HEK293 (cell line): Measurements from ENCODE around the gene SFT2D2.

ENCODE experiments used
- KLF10 ChIP-seq: fragments of 450-650 bp; IDR thresholded peaks from 2 replicates; pipeline ENCODE4 v1.5.1; 2018; ENCODE audit warnings: missing biosample characterization, mild to moderate bottlenecking, missing genetic modification characterization
- YY1 ChIP-seq: fragments of 450-650 bp; formaldehyde crosslinking; IDR thresholded peaks from 2 replicates; pipeline ENCODE4 v1.5.1; 2018; ENCODE audit warnings: missing biosample characterization, missing genetic modification characterization
- YY2 ChIP-seq: fragments of 450-650 bp; formaldehyde crosslinking; IDR thresholded peaks from 2 replicates; pipeline ENCODE4 v1.5.1; 2016; ENCODE audit warnings: missing biosample characterization, missing genetic modification characterization
- ZNF792 ChIP-seq: fragments of 450-650 bp; formaldehyde crosslinking; IDR thresholded peaks from 2 replicates; pipeline ENCODE4 v1.5.1; 2016; ENCODE audit warnings: missing biosample characterization, missing genetic modification characterization
- ZNF830 ChIP-seq: fragments of 450-650 bp; IDR thresholded peaks from 2 replicates; pipeline ENCODE4 v1.5.0; 2018; ENCODE audit warnings: missing biosample characterization, missing genetic modification characterization, low read depth, mild to moderate bottlenecking, moderate library complexity
- TF ChIP-seq, protein P1 (sequence below): fragments of 450-650 bp; formaldehyde crosslinking; IDR thresholded peaks from 2 replicates; pipeline ENCODE4 v1.5.1; 2016; ENCODE audit warnings: missing biosample characterization, missing genetic modification characterization
- TF ChIP-seq, protein P2 (sequence below): fragments of 450-650 bp; formaldehyde crosslinking; IDR thresholded peaks from 2 replicates; pipeline ENCODE4 v1.5.1; 2016; ENCODE audit warnings: missing biosample characterization, missing genetic modification characterization
- TF ChIP-seq, protein P3 (sequence below): fragments of 450-650 bp; IDR thresholded peaks from 2 replicates; pipeline ENCODE4 v1.5.1; 2018; ENCODE audit warnings: missing biosample characterization, missing genetic modification characterization
- TF ChIP-seq, protein P4 (sequence below): fragments of 450-650 bp; formaldehyde crosslinking; IDR thresholded peaks from 2 replicates; pipeline ENCODE4 v1.5.1; 2016; ENCODE audit warnings: missing biosample characterization, missing genetic modification characterization
- TF ChIP-seq, protein P5 (sequence below): fragments of 450-650 bp; formaldehyde crosslinking; IDR thresholded peaks from 2 replicates; pipeline ENCODE4 v1.5.1; 2016; ENCODE audit warnings: missing biosample characterization, missing genetic modification characterization

DNA sequence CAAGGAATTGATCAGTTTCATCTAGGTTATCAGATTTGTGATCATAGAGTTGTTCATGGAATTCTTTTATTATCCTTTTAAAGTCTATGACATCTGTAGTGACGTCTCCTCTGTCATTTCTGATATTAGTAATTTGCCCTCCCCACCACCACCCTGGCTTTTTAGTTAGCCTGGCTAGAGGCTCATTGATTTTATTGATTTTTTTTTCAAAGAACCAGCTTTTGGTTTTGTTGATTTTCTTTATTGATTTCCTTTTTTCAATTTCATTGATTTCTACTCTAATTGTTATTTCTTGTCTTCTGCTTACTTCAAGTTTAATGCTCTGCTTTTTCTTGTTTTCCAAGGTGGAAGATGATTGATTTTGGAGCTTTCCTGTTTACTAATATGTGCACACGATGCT is 31.6 kb downstream of the SFT2D2 start:
- TF ChIP-seq, protein P1, sequence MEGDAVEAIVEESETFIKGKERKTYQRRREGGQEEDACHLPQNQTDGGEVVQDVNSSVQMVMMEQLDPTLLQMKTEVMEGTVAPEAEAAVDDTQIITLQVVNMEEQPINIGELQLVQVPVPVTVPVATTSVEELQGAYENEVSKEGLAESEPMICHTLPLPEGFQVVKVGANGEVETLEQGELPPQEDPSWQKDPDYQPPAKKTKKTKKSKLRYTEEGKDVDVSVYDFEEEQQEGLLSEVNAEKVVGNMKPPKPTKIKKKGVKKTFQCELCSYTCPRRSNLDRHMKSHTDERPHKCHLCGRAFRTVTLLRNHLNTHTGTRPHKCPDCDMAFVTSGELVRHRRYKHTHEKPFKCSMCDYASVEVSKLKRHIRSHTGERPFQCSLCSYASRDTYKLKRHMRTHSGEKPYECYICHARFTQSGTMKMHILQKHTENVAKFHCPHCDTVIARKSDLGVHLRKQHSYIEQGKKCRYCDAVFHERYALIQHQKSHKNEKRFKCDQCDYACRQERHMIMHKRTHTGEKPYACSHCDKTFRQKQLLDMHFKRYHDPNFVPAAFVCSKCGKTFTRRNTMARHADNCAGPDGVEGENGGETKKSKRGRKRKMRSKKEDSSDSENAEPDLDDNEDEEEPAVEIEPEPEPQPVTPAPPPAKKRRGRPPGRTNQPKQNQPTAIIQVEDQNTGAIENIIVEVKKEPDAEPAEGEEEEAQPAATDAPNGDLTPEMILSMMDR (tag by site-specific recombination): no peak
- TF ChIP-seq YY2: no peak
- TF ChIP-seq, protein P2, sequence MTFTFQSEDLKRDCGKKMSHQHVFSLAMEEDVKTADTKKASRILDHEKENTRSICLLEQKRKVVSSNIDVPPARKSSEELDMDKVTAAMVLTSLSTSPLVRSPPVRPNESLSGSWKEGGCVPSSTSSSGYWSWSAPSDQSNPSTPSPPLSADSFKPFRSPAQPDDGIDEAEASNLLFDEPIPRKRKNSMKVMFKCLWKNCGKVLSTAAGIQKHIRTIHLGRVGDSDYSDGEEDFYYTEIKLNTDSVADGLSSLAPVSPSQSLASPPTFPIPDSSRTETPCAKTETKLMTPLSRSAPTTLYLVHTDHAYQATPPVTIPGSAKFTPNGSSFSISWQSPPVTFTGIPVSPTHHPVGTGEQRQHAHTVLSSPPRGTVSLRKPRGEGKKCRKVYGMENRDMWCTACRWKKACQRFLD (tag by site-specific recombination): no peak
- TF ChIP-seq YY1 (tag by site-specific recombination): no peak
- no peak for TF ChIP-seq ZNF830
- TF ChIP-seq, protein P3, sequence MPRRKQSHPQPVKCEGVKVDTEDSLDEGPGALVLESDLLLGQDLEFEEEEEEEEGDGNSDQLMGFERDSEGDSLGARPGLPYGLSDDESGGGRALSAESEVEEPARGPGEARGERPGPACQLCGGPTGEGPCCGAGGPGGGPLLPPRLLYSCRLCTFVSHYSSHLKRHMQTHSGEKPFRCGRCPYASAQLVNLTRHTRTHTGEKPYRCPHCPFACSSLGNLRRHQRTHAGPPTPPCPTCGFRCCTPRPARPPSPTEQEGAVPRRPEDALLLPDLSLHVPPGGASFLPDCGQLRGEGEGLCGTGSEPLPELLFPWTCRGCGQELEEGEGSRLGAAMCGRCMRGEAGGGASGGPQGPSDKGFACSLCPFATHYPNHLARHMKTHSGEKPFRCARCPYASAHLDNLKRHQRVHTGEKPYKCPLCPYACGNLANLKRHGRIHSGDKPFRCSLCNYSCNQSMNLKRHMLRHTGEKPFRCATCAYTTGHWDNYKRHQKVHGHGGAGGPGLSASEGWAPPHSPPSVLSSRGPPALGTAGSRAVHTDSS (tag by site-specific recombination): no peak
- TF ChIP-seq, protein P4, sequence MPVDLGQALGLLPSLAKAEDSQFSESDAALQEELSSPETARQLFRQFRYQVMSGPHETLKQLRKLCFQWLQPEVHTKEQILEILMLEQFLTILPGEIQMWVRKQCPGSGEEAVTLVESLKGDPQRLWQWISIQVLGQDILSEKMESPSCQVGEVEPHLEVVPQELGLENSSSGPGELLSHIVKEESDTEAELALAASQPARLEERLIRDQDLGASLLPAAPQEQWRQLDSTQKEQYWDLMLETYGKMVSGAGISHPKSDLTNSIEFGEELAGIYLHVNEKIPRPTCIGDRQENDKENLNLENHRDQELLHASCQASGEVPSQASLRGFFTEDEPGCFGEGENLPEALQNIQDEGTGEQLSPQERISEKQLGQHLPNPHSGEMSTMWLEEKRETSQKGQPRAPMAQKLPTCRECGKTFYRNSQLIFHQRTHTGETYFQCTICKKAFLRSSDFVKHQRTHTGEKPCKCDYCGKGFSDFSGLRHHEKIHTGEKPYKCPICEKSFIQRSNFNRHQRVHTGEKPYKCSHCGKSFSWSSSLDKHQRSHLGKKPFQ (tag by site-specific recombination): no peak
- no peak for TF ChIP-seq ZNF792 (tag by site-specific recombination)
- TF ChIP-seq KLF10 (tag by site-specific recombination): no peak
- TF ChIP-seq, protein P5, sequence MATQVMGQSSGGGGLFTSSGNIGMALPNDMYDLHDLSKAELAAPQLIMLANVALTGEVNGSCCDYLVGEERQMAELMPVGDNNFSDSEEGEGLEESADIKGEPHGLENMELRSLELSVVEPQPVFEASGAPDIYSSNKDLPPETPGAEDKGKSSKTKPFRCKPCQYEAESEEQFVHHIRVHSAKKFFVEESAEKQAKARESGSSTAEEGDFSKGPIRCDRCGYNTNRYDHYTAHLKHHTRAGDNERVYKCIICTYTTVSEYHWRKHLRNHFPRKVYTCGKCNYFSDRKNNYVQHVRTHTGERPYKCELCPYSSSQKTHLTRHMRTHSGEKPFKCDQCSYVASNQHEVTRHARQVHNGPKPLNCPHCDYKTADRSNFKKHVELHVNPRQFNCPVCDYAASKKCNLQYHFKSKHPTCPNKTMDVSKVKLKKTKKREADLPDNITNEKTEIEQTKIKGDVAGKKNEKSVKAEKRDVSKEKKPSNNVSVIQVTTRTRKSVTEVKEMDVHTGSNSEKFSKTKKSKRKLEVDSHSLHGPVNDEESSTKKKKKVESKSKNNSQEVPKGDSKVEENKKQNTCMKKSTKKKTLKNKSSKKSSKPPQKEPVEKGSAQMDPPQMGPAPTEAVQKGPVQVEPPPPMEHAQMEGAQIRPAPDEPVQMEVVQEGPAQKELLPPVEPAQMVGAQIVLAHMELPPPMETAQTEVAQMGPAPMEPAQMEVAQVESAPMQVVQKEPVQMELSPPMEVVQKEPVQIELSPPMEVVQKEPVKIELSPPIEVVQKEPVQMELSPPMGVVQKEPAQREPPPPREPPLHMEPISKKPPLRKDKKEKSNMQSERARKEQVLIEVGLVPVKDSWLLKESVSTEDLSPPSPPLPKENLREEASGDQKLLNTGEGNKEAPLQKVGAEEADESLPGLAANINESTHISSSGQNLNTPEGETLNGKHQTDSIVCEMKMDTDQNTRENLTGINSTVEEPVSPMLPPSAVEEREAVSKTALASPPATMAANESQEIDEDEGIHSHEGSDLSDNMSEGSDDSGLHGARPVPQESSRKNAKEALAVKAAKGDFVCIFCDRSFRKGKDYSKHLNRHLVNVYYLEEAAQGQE (tag by site-specific recombination): no peak
